Kidney epithelial cell (primary cell): Measurements from ENCODE around the gene FYN. TPM values are rescaled to one million over a fixed set of nuclear protein-coding genes. Genes with fewer than 3 reads are reported as not detected.

Experiments used
- DNase-seq: peaks from one replicate; pipeline ENCODE4 v3.0.0-alpha.2; 2010; ENCODE audit warnings: low read depth
- H3K27me3 ChIP-seq: 2 replicates; pipeline ENCODE4 v1.6.0; 2011; ENCODE audit warnings: low read length; ENCODE audit not compliant: control insufficient read depth, insufficient read depth
- H3K36me3 ChIP-seq: 2 replicates; pipeline ENCODE4 v1.5.1; 2011; ENCODE audit warnings: low read length; ENCODE audit not compliant: control insufficient read depth, insufficient read depth
- H3K4me3 ChIP-seq: 2 replicates; pipeline ENCODE4 v1.5.1; 2011; ENCODE audit warnings: low read depth, mild to moderate bottlenecking, control low read depth, low read length
- total RNA-seq: library from RNA; depleted of rRNA; stranded (reverse); fragments of >200 nt; gene quantifications from 2 replicates; pipeline ENCODE4 v1.2.3, GENCODE V29; 2015
- TF ChIP-seq, protein P1 (sequence below): IDR thresholded peaks from 2 replicates; pipeline ENCODE4 v1.5.1; 2011; ENCODE audit warnings: mild to moderate bottlenecking, moderate library complexity, low read length, control low read depth, inconsistent platforms; ENCODE audit not compliant: insufficient read depth, poor library complexity, severe bottlenecking

FYN gene
- total RNA-seq, 1 donor from 2014 or later: 133 TPM

DNA sequence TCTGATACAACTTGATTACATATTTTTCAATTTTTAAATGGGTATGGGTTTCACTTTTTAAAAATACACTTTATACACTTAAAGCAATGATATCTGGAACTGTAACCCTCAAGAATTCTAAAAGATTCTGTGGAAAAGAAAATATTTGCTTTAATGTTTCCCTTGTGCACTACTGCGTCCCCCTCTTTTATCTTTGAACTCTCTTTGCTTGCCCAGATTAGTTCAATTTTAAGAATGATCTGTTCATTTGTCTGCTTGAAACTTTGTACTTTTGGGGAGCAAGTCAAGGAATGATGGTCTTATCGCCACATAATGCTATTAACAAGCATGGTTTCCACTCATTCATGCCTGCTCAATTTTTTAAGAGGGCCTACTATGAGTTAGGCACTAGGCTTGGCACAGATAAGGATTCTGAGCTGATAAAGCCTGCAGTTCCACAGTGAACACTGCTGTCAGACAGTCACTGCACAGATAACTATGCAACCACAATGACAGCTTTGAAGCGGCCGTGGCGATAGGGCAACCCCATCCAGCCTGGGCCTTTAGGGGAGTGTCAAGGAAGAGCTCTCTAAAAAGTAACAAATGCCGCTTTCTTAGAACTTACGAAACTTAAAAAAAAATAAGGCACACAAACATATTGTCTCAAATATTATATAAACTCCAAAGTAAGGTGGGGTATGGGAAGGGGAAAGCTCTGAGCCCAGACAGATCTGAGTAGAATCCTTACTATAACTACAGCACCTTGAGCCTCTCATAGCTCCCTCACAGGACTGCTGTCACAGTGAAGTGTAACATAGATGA lies 29.7 kb downstream of the FYN start:
- no peaks in the 10 kb centered on the region for H3K27me3 ChIP-seq
- no peaks in the 10 kb centered on the region for H3K36me3 ChIP-seq
- TF ChIP-seq, protein P1, sequence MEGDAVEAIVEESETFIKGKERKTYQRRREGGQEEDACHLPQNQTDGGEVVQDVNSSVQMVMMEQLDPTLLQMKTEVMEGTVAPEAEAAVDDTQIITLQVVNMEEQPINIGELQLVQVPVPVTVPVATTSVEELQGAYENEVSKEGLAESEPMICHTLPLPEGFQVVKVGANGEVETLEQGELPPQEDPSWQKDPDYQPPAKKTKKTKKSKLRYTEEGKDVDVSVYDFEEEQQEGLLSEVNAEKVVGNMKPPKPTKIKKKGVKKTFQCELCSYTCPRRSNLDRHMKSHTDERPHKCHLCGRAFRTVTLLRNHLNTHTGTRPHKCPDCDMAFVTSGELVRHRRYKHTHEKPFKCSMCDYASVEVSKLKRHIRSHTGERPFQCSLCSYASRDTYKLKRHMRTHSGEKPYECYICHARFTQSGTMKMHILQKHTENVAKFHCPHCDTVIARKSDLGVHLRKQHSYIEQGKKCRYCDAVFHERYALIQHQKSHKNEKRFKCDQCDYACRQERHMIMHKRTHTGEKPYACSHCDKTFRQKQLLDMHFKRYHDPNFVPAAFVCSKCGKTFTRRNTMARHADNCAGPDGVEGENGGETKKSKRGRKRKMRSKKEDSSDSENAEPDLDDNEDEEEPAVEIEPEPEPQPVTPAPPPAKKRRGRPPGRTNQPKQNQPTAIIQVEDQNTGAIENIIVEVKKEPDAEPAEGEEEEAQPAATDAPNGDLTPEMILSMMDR: no peak
- DNase-seq: no peak
- no peak overlapping the region for H3K4me3 ChIP-seq

DNA sequence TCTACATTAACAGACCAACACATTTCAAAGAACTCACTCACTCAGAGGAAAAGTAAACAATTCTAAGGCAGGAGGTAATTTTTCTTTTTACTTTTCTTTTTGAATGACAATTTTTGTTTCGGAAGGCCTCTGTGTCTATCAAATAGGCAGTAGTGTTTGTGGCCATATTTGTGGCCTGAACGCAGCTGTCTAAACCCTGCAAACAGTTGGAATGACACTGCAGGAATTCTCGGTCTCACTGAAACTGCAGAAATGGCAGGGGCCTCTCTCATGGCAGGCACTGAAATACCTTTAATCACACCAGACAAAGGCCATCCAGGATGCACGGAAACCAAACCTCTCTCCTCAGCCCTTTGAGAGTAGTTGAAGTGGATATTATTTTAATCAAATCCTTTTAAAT lies 30.4 kb downstream of the FYN start:
- no peaks in the 10 kb centered on the region for H3K36me3 ChIP-seq
- no peak overlapping the region for H3K4me3 ChIP-seq
- no peak for DNase-seq
- no peaks in the 10 kb centered on the region for H3K27me3 ChIP-seq
- TF ChIP-seq, protein P1: no peak

DNA sequence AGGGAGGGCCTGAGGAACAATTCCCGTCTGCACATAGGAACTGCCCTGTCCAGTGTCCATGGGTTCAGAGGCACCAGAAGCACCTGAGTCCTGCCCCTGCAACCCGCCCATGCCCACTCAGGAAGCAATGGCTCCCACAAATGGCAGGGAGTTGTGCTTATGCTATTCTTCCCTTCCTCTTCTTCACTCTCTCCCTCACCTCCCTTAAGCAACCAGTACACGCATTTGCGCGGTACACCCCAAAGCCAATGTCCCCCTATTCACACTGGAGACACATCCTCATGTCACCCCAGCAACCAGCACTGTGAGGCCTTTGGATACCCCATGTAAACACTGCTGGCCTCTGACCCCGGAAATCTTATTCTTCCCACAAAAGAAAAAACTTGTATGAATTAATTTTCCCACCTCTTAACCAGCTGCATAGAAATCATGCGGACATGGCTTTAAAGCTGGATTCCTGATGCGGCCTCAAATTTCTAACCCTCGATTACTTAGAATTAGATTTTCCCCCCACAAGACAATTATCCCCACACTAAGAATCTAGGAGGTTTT lies 30.9 kb downstream of the FYN start:
- H3K4me3 ChIP-seq: no peak overlapping the region
- no peaks in the 10 kb centered on the region for H3K36me3 ChIP-seq
- no peaks in the 10 kb centered on the region for H3K27me3 ChIP-seq
- DNase-seq: no peak
- TF ChIP-seq, protein P1: no peak

DNA sequence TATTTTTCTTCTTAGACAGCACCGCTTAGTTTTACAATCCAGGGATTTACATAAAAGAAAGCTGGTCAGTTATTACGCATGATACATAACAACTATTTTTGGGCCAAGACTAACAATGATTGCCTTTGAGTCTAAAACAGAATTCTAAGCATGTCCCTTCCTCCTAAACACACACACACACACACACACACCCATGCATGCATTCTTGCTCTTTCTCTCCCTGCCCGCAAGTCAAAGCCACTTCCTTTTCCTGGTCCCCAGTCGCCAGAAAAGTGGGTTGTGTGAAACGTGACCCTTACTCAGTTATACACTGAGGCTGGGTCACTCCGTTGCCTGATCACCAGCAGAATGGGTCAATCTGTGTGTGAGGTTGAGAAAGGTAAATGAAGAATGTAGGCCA lies 31.4 kb downstream of the FYN start:
- Histone ChIP-seq H3K36me3 (no peaks in the 10 kb centered on the region), H3K4me3 (no peak overlapping the region), H3K27me3 (no peaks in the 10 kb centered on the region)
- TF ChIP-seq, protein P1: no peak
- peak; percentile 28 for DNase-seq

DNA sequence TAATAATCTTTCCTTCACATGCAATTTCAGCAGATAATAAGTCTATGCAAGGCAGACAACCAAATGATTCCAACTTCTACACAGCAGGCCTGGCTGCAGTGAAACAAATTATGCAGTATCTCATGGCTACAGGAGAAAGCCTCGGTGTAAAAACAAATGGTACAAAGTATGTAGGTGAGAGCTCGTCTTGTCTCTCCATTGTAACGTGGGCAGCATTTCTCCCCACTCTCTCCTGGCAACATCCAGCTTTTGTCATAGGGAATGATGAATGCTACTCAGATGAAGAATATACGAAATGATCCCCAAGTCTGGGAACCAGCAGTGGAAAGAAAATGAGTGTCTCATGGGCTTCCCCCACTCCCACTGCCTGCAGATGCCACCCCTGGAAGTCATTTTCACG lies 32.4 kb downstream of the FYN start:
- H3K36me3 ChIP-seq: no peaks in the 10 kb centered on the region
- no peaks in the 10 kb centered on the region for H3K27me3 ChIP-seq
- no peak for DNase-seq
- no peak overlapping the region for H3K4me3 ChIP-seq
- TF ChIP-seq, protein P1: no peak
